Osteocyte (in vitro differentiated cells): ENCODE measurements around the gene SLC4A2. TPM values are rescaled to one million over a fixed set of nuclear protein-coding genes. Genes with fewer than 3 reads are reported as not detected.
A peak's percentile ranks its signal among the peaks of the same experiment; 100 is the strongest.

Experiments used
- DNase-seq: peaks from one replicate; pipeline ENCODE4 v3.0.0; 2021; ENCODE audit warnings: mixed read lengths; ENCODE audit not compliant: unreplicated experiment; ENCODE audit errors: extremely low spot score
- H3K27ac Mint-ChIP-seq: one replicate; pipeline ENCODE4 v1.8.0; 2021; ENCODE audit warnings: mild to moderate bottlenecking, mixed read lengths; ENCODE audit not compliant: unreplicated experiment
- H3K27me3 Mint-ChIP-seq: one replicate; pipeline ENCODE4 v1.8.0; 2021; ENCODE audit warnings: mixed read lengths; ENCODE audit not compliant: unreplicated experiment
- H3K36me3 Mint-ChIP-seq: one replicate; pipeline ENCODE4 v1.8.0; 2021; ENCODE audit warnings: mixed read lengths; ENCODE audit not compliant: unreplicated experiment
- H3K4me1 Mint-ChIP-seq: one replicate; pipeline ENCODE4 v1.8.0; 2021; ENCODE audit warnings: mixed read lengths; ENCODE audit not compliant: unreplicated experiment
- H3K4me3 Mint-ChIP-seq: one replicate; pipeline ENCODE4 v1.8.0; 2021; ENCODE audit warnings: mild to moderate bottlenecking, moderate library complexity, mixed read lengths; ENCODE audit not compliant: unreplicated experiment
- H3K9me3 Mint-ChIP-seq: one replicate; pipeline ENCODE4 v1.8.0; 2021; ENCODE audit warnings: mixed read lengths; ENCODE audit not compliant: unreplicated experiment
- CTCF ChIP-seq: fragments of 200-600 bp; sonication (generic); IDR thresholded peaks from 2 replicates; pipeline ENCODE4 v1.5.0; 2021; ENCODE audit warnings: antibody characterized with exemption, mild to moderate bottlenecking, moderate library complexity
- total RNA-seq: library from RNA; stranded (reverse); gene quantifications from 2 replicates; pipeline ENCODE4 v1.2.1, GENCODE V29; 2021

The SLC4A2 gene
- total RNA-seq, 1 donor from 2014 or later, result 289 TPM

- Mint-ChIP-seq H3K4me1 (peaks cover 45% of the 10 kb centered on the region), H3K9me3 (no peaks in the 10 kb centered on the region), H3K27me3 (no peaks in the 10 kb centered on the region), H3K4me3 (peak overlapping the region; percentile 82), H3K27ac (peak overlapping the region; percentile 75), H3K36me3 (peaks cover 12% of the 10 kb centered on the region)
- DNase-seq, result no peak
- no peak for TF ChIP-seq CTCF
Observed at GRCh38 chr7:151079199-151079910, 20.0 kb downstream of the SLC4A2 start.

- Mint-ChIP-seq H3K27me3 (no peaks in the 10 kb centered on the region), H3K9me3 (no peaks in the 10 kb centered on the region), H3K36me3 (peaks cover 8% of the 10 kb centered on the region), H3K27ac (peak overlapping the region; percentile 75), H3K4me3 (peak overlapping the region; percentile 82), H3K4me1 (peaks cover 48% of the 10 kb centered on the region)
- TF ChIP-seq CTCF, result no peak
- DNase-seq, result no peak
Observed at GRCh38 chr7:151080067-151080521, 20.7 kb downstream of the SLC4A2 start.

DNA sequence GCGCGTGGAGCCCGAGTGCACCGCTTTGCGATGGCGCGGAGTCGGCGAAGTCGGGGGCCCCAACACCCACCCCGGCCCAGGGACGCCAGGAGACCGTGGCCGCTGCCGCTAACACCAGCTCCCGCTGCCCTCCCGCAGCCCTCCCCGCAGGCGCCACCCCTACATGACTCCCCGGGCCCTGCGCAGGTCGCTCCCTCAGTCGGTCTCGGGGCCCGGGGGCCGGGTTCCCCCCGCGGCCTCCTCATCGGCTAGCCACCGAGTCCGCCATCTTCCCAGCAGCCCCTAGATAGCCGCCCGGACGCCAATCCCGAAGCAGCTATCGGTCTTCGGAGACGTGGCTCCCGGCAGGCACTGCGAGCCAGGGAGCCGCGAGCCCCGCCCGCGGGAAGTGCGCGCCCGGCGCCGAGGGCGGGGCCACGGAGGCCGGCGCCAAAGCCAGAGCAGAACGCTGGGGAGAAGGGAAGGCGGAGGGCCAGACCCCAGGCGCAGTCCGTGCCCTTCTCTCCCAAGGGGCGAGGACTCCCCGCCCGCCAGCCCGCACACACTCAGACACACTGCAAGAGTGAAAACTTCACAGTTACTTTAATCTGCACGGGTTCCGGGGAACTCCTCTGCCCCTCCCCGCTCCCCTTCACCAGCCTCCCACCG lies 21.3 kb downstream of the SLC4A2 start, which contains the start of gene FASTK:
Gene FASTK (minus strand): TSS at position 288 of the 648 bp plus-strand sequence. CDS start 43 bp downstream, at position 245.
- no peak for TF ChIP-seq CTCF
- peaks cover 5% of the 10 kb centered on the region for H3K36me3 Mint-ChIP-seq
- H3K27me3 Mint-ChIP-seq, result no peaks in the 10 kb centered on the region
- H3K27ac Mint-ChIP-seq, result peak within 1 kb of the TSS; percentile 89
- H3K9me3 Mint-ChIP-seq, result no peaks in the 10 kb centered on the region
- peaks cover 54% of the 10 kb centered on the region for H3K4me1 Mint-ChIP-seq
- peak; percentile 96 for DNase-seq
- H3K4me3 Mint-ChIP-seq, result peak within 1 kb of the TSS; percentile 89

- no peaks in the 10 kb centered on the region for H3K27me3 Mint-ChIP-seq
- H3K4me3 Mint-ChIP-seq, result peak overlapping the region; percentile 89
- no peak for DNase-seq
- H3K9me3 Mint-ChIP-seq, result no peaks in the 10 kb centered on the region
- peaks cover 57% of the 10 kb centered on the region for H3K4me1 Mint-ChIP-seq
- H3K27ac Mint-ChIP-seq, result peak overlapping the region; percentile 89
- H3K36me3 Mint-ChIP-seq, result no peaks in the 10 kb centered on the region
- TF ChIP-seq CTCF, result no peak
Observed at GRCh38 chr7:151081170-151082101, 22.0 kb downstream of the SLC4A2 start.
